Measurements from ENCODE around the gene EEF2.

The EEF2 gene

DNA sequence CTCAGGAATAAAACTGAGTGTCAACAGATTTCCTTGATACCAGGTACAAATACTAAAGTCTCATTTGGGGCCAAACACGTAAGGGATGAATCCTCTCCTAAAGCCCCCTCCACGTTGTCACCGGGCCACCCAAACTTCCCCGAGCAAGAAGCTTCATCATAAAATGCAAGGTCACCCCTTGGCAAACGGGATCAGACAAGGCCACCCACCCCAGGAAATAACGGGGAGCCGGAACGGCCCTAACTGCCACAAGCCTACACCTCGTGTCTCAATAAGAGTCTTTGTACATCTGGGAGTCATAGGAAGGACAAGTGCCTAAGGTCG lies 717 bp downstream of the EEF2 start:
- DNase-seq (ENCODE audit: low spot score) = no peak

DNA sequence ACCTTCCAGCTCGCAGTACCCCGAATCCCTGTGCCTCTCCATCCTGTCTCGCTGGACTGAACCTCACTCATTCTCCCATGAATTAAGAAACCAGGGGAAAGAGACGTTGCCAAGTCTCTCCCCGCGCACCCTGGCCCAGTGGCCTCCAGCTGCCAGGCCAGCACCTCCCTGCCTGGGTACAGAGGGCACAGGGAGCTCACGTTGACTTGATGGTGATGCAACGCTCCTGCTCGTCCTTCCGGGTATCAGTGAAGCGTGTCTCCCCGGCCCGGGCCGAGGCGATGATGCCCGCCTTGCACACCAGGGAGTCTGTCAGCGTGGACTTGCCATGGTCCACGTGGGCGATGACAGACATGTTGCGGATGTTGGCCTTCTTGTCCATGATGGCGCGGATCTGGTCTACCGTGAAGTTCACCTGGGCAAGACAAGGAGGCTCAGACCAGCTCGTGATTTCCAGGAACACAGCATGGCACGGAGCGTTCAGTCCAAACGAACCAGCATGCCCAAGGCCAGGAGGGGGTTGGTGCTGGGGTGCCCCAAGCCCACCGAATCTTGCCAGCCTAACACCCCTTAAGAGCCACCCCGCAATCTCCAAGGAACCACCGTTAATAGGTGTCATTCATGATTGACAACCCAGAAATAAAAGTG lies 1.2 kb downstream of the EEF2 start:
- no peak for DNase-seq (ENCODE audit: low spot score)

DNA sequence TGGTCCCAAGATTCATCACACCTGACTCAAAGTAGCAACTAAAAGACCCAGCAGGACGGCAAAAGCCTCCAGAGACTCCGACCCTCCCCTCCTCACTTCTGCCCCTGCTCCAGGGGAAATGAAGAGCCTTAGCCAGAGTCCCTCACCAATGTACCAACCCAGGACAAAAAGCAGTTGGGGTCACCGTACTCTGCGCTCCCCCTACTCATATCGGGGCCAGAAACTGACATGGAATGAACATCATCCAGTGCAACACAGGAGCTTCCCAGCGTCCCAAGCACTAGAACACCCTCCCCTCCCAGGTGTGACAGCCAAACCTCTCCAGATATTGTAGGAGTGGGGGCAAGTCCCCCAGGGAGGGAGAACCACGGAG lies 1.7 kb downstream of the EEF2 start:
- DNase-seq (ENCODE audit: low spot score) = no peak

DNA sequence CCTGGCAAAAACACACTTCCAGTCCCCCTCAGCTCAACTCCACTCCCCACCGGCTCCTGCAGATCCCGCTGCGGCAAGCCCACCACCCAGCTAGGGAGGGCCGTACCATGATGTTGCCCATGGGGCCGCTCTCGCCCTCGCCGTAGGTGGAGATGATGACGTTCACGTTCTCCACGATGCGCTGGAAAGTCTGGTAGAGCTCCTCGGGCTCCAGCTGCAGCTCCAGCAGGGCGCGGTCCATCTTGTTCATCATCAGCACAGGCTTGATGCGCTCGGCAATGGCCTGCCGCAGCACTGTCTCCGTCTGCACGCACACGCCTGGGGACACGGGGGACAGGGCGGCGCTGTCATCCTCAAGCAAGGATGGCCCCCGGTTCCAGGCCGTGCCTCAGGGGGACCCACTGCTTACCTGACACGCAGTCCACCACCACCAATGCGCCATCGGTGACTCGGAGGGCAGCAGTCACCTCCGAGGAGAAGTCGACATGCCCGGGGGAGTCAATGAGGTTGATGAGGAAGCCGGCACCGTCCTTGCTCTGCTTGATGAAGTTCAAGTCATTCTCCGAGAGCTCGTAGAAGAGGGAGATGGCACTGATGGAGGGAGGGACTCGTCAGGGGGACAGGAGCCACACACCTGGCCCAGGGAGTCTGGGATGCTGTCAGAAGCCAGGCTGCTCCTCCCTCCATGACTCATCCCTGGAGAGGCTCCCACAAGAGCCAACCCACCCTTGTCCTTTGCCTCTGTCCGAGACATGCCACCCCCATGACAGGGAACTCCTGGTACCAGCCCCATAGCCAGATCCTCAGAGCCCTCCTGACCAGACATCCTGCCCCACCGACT lies 2.3 kb downstream of the EEF2 start:
- DNase-seq (ENCODE audit: low spot score) = no peak

DNA sequence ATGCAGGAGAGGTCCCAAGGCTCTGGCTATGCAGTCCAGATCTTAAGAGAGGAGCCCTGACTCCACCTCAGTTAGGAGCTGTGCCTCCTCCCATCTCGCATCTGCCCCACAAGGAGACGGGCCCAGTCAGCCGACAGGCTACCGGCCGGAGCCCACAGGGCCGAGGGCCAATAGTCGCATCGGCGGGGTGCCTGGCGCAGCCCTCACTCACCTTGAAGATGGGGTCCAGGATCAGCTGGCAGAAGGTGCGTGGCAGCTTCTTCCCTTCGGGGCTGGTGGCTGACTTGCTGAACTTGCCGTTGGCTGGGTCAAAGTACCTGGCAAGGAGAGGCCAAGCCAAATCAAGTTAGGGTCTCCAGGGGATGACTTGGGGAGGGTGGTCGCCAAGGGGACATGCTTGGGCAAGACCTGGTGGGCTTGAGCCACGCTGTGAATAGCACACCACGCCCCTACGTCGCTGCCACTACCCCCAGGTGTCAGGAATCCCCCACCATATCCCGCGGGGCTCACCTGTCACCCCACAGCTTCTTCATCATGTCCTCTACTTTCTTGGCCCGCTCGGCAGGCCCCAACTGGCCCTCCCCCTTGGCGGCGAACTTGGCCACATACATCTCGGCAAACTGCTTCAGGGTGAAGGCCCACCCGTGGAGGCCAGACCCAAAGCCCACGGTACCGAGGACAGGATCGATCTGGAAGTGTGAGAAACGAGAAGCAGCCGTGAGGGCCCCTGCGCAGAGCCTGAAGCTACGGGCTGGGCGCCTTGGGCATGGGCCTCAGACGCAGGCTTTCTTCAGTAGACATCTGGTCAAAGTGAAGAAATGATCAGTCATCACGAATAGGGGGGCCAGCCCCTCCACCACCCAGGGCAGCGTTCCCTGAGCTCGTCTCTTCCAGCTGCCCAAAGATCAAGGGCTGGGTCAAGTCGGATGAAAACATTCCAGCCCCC lies 3.3 kb downstream of the EEF2 start:
- DNase-seq (ENCODE audit: low spot score) = no peak

- DNase-seq (ENCODE audit: low spot score) = no peak
Observed at GRCh38 chr19:3981373-3981735, 3.9 kb downstream of the EEF2 start.

GRCh38 chr19:3980353-3981251 lies 4.7 kb downstream of the EEF2 start:
- no peak for DNase-seq (ENCODE audit: low spot score)

DNA sequence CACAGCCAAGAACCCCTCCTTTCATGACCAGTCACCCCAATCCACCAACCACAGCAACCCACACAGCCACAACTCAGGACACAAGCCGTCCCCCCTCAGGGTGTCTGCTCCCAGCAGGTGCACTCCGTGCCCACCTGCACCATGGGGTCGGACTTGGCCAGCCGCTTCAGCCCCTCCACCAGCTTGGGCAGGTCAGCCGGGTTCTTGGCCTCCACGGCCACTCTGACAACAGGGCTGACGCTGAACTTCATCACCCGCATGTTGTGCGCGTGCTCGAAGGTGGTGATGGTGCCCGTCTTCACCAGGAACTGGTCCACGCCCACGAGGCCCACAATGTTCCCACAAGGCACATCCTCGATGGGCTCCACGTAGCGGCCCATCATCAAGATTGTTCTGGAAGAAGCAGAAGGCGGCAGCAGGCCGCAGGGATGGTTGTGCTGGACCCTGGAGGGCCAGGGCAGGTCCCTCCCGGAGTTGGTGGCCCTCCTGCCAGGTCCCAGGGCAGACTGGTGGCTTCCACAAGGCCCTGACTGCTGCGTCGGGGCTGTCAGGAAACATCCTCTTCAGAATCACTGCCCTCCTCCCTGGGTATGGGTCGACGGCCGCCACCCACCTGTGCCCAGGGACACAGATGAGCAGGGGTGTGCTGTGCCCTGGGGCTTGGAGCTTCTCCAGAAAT lies 5.5 kb downstream of the EEF2 start:
- no peak for DNase-seq (ENCODE audit: low spot score)

- no peak for DNase-seq (ENCODE audit: low spot score)
Observed at GRCh38 chr19:3979289-3979673, 6.0 kb downstream of the EEF2 start.

DNA sequence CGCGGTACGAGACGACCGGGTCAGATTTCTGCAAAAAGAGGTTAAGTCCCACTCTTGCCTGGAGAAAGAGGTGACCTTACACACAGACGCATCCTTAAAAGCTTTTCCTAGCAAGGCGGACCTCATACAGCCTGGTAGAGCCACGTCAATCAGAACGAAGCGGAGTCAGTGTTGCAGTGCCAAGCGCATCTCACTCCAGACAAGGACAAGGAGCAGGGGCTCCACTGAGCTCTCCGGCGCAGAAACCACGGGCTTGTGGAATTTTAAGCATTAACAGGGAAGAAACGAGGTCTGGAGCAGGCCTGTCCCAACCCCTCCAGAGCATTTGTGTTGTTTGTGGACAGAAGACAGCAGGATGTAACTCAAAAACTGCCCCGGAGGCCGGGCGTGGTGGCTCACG lies 7.1 kb downstream of the EEF2 start:
- no peak for DNase-seq (ENCODE audit: low spot score)

GRCh38 chr19:3977242-3978143 lies 7.8 kb downstream of the EEF2 start:
- no peak for DNase-seq (ENCODE audit: low spot score)

- no peak for DNase-seq (ENCODE audit: low spot score)
Observed at GRCh38 chr19:3976495-3977241, 8.6 kb downstream of the EEF2 start.

- no peak for DNase-seq (ENCODE audit: low spot score)
Observed at GRCh38 chr19:3975637-3976087, 9.6 kb downstream of the EEF2 start.

- no peak for DNase-seq (ENCODE audit: low spot score)
Observed at GRCh38 chr19:3975144-3975543, 10.1 kb downstream of the EEF2 start.

DNA sequence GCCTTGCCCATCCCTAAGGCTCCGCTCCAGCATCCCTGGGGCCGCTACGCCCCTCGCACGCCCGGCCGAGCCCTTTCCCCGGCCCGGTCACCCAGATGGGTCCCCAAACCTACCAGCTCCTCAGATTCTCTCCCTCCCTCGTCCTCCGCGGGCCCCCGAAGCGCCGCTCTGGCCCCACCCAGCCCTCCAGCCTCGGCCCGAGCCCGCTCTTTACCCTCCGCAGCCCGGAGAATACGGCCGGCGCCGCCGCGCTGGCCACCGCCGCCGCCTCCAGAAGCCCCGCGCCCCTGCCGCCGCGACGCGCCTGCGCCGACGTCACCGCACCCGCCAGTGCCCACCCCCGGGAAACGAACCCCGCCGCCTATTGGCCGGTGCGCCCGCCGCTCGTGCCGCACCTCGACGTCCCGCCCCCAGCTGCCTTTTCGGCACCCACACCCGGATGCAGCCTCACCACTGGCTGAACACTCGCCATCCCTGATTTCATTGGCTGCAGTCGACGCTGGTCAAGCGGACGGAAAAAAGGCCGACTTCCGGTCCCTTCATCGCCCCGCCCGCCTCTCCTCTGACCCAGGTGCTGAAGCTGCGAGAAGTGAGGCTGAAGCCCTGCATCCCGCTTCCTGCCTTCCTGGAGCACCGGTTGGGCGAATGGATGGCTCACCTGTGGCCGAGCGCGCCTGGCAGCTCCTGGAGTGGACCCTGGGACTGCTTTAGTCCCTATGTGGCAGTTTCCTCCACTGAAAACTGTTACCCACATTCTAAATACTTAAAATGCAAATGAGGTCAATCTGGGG lies 14.3 kb downstream of the EEF2 start, which contains the start of gene DAPK3:
Gene DAPK3 (minus strand): TSS at position 292 of the 791 bp plus-strand sequence. CDS start 1,364 bp downstream, outside the sequence.
- peak; percentile 97 for DNase-seq (ENCODE audit: low spot score)

DNA sequence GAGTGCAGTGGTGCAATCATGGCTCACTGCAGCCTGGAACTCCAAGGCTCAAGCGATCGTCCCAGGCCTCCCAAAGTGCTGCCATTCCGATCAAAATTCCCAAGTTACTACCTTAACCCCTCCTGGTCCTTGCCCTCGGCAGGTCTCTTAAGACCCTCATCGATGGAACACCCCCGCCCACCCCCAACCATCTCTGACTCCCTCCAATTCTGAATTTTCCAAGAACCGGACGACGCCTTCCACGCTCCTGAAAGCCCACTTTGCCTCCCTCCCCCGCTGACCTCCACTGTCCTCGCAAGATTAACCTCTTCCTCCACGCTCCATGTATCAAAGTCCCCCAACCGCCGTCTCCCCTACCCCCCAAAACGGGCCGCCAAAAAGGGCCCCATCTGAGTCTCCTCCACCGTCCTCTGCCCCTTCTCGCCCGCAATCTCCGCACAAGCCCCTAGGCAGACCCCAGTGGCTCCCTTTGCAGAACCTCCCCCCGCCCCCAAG lies 14.9 kb downstream of the EEF2 start:
- DNase-seq (ENCODE audit: low spot score) = no peak

GRCh38 chr19:3969435-3970312 lies 15.6 kb downstream of the EEF2 start:
- DNase-seq (ENCODE audit: low spot score) = no peak
